Activated CD4-positive, alpha-beta T cell treated with anti-CD3 and anti-CD28 coated beads, Interleukin-2, amount 50 U/mL, for 48 hours (primary cell): ENCODE data around the gene CPNE6.

Source experiments
- DNase-seq, 2 experiments: peaks; one replicate each; pipeline ENCODE4 v3.0.0-alpha.2; 2020

CPNE6 gene

GRCh38 chr14:24055971-24056799 is 15.2 kb upstream of the CPNE6 start:
- no peak for DNase-seq

DNA sequence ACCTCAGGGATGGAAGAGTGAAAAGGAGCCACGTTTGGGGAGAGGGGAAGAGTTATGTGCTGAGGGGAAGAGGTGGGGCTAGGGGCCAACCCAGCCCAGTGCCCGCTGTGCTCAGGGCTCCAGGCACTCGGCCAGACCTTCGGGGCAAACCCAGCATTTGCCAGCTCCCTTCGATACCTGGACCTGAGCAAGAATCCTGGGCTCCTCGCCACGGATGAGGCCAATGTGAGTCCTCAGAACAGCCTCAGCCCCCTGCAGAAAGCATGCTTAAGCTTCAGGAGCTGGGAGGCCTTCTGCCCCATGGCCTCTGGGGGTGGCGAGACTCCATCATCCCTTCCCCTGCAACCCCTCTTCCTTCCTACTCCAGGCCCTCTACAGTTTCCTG is 14.6 kb upstream of the CPNE6 start:
- DNase-seq: no peak

DNA sequence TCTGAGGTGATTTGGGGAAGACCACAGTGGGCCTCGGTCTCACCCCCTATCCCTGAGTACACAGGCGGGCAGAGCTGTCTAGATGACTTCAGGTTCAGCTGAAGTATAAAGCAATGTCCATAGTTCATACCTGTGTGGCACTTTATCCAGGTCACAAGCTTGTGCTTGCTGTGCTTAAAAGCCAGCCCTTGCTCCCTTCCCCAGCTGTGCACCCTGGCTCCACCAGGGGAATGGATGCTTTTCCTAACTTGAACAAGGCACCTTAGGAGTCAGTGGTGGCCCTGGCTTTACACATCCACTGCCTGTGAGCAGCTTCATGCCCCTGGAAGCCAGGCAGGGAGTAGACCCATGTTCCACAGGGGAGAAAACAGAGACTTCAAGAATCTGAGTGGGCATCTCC is 14.1 kb upstream of the CPNE6 start:
- no peak for DNase-seq

DNA sequence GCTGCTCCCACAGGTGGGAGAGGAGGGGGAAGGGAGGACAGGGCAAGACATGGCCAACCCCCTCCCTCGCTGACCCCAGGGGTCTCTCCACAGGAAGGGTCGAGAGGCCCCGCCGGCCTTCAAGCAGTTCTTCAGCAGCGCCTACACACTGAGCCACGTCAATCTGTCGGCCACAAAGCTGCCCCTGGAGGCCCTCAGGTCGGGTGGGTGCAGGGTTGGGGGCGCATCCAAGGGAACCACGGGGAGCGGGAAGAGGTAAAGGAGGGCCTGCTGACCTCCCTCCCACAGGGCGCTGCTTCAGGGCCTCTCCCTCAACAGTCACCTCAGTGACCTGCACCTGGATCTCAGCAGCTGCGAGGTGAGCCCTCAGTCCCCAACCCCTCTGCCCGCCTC is 13.5 kb upstream of the CPNE6 start:
- DNase-seq: no peak

- DNase-seq: no peak
These were observed 13.0 kb upstream of the CPNE6 start for GRCh38 chr14:24058260-24058950.

- DNase-seq: no peak
These were observed 12.3 kb upstream of the CPNE6 start for GRCh38 chr14:24058951-24059475.

DNA sequence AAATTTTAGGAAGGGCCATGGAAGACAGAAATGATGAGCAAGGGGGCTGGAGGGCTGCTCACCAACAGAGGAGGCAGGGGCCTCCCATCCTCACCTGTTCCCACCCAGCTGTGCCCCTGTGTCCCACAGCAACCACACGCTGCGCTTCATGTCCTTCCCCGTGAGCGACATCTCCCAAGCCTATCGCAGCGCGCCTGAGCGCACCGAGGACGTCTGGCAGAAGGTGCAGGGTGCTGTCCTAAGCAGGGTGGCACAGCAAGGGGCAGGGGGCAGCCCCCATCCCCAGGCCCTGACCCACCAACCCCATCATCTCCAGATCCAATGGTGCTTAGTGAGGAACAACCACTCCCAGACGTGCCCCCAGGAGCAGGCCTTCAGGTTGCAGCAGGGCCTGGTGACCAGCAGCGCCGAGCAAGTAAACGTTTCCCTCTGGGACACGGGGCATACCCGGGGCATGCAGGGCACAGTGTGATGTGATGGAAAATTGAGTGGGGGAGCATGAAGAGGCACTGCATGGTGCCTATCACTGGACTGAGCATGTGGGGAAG is 11.4 kb upstream of the CPNE6 start:
- DNase-seq: no peak

GRCh38 chr14:24060443-24060842 is 10.9 kb upstream of the CPNE6 start:
- no peak for DNase-seq

DNA sequence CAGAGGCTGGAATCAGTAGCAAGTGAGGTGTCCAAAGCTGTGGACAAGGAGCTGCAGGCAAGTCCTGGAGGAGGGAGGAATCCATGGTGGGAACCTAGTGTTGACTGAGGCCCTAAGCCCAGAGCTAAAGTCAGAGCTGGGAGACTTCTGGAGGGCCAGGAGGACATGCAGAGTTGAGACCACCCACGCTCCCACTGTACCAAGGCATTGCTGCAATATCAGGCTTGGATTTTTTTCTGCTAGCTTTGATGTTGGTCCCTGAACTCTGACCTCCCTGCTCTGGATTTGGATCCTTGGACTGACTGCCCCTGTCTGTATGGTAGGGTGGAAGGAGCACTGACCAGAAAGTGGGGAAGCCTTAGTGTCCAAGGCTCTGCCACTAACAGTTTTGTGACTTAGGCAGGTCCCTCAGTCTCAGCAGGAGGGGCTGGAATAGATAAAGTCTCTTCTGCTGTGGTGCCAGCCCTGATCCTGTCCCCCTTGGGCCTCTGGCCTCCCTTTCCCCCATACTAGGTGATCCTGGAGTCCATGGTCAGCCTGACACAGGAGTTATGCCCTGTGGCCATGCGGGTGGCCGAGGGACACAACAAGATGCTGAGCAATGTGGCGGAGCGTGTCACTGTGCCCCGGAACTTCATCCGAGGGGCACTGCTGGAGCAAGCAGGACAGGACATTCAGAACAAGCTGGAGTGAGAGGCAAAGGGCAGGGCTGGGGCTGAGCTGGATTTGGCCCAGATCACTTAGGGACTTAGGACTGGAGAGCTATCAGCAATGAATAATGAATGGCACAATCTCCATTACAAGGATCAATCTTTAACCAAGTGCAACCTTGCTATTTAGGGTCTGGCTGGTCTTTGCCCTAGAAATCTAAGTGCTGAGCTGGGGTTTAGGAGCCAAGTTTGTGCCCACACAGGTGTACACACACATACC is 10.1 kb upstream of the CPNE6 start:
- no peak for DNase-seq

GRCh38 chr14:24062216-24062980 is 9.0 kb upstream of the CPNE6 start:
- DNase-seq: no peak

GRCh38 chr14:24063263-24063836 is 8.0 kb upstream of the CPNE6 start:
- no peak for DNase-seq

GRCh38 chr14:24064091-24064795 is 7.1 kb upstream of the CPNE6 start:
- DNase-seq: no peak

DNA sequence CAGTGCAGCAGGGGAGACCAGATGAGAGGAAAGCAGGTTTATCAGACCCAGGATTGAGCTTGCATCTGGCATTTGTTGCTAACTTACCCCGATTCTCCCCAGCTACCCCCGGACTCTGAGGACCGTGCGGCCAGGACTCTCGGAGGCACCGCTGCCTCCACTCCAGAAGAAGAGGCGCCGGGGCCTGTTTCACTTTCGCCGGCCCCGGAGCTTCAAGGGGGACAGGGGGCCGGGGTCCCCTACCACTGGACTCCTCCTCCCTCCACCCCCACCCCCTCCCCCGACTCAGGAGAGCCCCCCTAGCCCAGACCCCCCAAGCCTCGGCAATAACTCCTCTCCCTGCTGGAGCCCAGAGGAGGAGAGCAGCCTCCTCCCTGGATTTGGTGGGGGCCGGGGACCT is 6.5 kb upstream of the CPNE6 start:
- no peak for DNase-seq

- DNase-seq: no peak
These were observed 6.0 kb upstream of the CPNE6 start for GRCh38 chr14:24065408-24065807.

GRCh38 chr14:24066496-24067132 is 4.7 kb upstream of the CPNE6 start:
- no peak for DNase-seq

DNA sequence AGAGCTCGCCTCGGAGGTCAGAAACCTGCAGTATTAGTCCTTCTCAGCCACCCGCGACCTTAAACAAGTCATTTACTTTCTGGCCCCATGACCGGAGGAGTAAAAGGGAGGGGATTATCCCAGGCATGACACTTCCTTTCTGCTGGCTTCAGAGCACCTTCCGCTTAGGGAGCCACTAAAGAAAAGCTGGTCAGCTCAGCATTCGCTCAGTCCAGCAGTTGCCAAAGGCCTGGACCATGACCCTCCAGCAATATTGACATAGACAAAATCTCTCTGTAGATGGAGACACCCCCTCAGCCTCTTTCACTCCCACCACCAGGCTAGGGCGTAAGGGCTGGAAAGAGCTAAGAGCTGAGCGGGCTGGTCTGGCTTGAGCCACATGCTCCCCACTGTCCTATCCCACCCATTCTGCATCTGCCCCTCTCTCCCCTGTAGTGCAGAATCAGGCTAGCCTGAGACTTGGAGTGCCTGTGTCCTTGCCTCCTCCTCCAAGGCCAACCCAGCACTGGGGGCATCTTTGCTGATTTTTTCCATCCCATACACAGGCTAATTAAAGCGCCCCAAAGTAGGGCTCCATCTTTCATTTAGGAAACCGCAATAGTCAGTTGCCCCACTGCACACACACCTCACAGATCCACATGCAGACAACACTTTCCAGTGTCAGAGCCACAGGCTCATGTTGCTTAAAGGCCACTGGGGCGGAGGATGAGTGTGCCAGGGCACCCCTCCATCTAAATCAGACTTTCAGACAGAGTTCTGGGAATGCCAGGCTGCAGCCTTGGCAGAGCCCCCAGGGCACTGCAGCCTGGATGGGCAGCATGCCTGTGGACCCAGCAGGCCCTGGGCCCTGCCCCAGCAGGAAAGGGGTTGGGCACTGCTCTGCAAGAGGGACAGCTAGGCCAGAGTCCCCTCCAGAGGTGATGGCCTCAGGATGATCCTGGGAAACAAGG is 4.0 kb upstream of the CPNE6 start:
- no peak for DNase-seq

DNA sequence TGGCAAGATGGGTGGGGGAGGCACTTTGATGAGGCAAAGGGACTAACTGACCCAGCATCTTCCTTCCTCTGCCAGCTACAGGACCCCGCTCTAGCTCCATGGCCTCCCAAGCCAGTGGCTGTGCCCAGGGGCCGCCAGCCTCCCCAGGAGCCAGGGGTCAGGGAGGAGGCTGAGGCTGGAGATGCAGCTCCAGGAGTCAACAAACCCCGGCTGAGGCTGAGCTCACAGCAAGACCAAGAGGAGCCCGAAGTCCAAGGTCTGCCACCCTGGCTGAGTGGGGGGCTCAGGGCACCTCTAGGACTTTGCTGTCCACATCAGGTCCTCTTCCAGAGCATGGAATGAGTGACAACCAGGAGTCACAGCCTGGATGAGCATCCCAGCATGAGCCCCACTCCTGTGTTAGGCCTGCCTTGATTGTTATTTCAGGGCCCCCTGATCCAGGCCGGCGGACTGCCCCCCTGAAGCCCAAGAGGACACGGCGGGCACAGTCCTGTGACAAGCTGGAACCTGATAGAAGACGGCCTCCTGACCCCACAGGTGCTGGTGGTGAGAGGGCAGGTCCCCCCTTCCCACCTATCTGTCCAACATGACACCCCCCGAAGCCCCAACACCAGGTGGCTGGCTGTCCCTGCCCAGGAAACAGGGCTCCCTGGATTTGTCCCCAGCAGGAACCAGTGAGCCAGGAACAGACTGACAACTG is 2.5 kb upstream of the CPNE6 start:
- no peak for DNase-seq

DNA sequence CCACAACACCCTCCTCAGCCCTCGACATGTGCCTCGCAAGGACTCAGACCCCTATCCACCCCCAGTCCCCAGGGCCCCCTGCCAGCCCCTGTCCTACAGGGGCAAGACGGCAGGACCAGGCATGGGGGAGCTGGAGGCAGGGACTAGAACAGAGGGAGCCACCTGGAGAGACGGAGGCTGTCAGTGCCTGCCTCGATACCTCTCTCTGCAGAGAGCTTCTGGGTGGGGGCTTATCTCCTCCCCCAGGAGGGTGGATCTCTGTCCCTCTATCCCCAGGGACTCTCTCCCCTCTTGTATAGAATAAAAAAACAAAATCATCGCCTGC is 2.0 kb upstream of the CPNE6 start:
- DNase-seq: no peak
